Breast epithelium (tissue), 4 donors: Measurements from ENCODE around the gene RMND1. TPM values are rescaled to one million over a fixed set of nuclear protein-coding genes. Genes with fewer than 3 reads are reported as not detected.
A peak's percentile ranks its signal among the peaks of the same experiment; 100 is the strongest.

ENCODE experiments used
- DNase-seq, 2 donors: peaks; one replicate each; pipeline ENCODE4 v3.0.0-alpha.2; 2019; ENCODE audit warnings: low spot score in 2 of 2
- H3K27ac ChIP-seq, 2 donors: fragments of 200-600 bp; sonication (generic) in 1 of 2; one replicate each; pipeline ENCODE4 v1.5.1; 2016 to 2019; ENCODE audit warnings: mild to moderate bottlenecking in 1 of 2
- H3K27me3 ChIP-seq, 2 donors: fragments of 200-600 bp; sonication (generic) in 1 of 2; one replicate each; pipeline versions ENCODE4 v1.5.1 to v1.6.0; 2017 to 2019; ENCODE audit warnings: control low read depth in 1 of 2, mild to moderate bottlenecking in 1 of 2
- H3K36me3 ChIP-seq: fragments of 200-600 bp; one replicate; pipeline ENCODE4 v1.5.1; 2019
- H3K4me1 ChIP-seq, 2 donors: fragments of 200-600 bp; sonication (generic); one replicate each; pipeline ENCODE4 v1.5.1; 2016 to 2019; ENCODE audit warnings: control low read depth in 1 of 2
- H3K4me3 ChIP-seq, 3 donors: fragments of 200-600 bp; sonication (generic); 1 replicate in 2 of 3; 2 replicates in 1 of 3; pipeline ENCODE4 v1.5.1; 2016 to 2019; ENCODE audit warnings: mild to moderate bottlenecking in 3 of 3, moderate library complexity in 2 of 3
- H3K9me3 ChIP-seq, 2 donors: fragments of 200-600 bp; sonication (generic) in 1 of 2; one replicate each; pipeline ENCODE4 v1.5.1; 2016 to 2019; ENCODE audit warnings: control low read depth in 1 of 2
- CTCF ChIP-seq, 3 donors: fragments of 450-650 bp; IDR thresholded peaks; one replicate each; pipeline ENCODE4 v1.5.1; 2016 to 2017; ENCODE audit warnings: antibody characterized with exemption in 3 of 3, mild to moderate bottlenecking in 3 of 3, moderate library complexity in 3 of 3
- POLR2A ChIP-seq: fragments of 450-650 bp; IDR thresholded peaks from one replicate; pipeline ENCODE4 v1.6.1; 2016; ENCODE audit warnings: antibody characterized with exemption, mild to moderate bottlenecking, moderate library complexity
- POLR2AphosphoS5 ChIP-seq, 3 donors: sonication (generic); formaldehyde crosslinking; IDR thresholded peaks; one replicate each; pipeline ENCODE4 v1.6.1; 2017; ENCODE audit warnings: antibody characterized with exemption in 3 of 3
- intact Hi-C: fragments of 100-400 bp; cut with DNase I; formaldehyde crosslinking; loops from one replicate; pipeline ENCODE4 v1.15.1; 2023; ENCODE audit warnings: low total_unique reads
- total RNA-seq, 3 donors: library from RNA; depleted of rRNA; stranded (reverse); fragments of >200 nt; gene quantifications; one replicate each; pipeline ENCODE4 v1.1.0, GENCODE V29; 2016

RMND1 gene
- total RNA-seq, 3 donors from 2014 or later = 25.3 to 34.1 (median 32.1) TPM

- no peak for DNase-seq
- no peaks in the 10 kb centered on the region for H3K4me1 ChIP-seq
- no peaks in the 10 kb centered on the region for H3K36me3 ChIP-seq
- no peaks in the 10 kb centered on the region for H3K27me3 ChIP-seq
- intact Hi-C loops = no loop called here
- H3K4me3 ChIP-seq = no peak overlapping the region
- H3K27ac ChIP-seq = no peak overlapping the region
- H3K9me3 ChIP-seq = no peaks in the 10 kb centered on the region
- TF ChIP-seq POLR2A (no peak), CTCF (IDR thresholded peaks at IDR 0.05) (no peak)
These were observed 49.7 kb downstream of the RMND1 start for GRCh38 chr6:151402228-151402627.

GRCh38 chr6:151400473-151400872 is 51.5 kb downstream of the RMND1 start:
- DNase-seq = no peak
- Histone ChIP-seq H3K9me3 (no peaks in the 10 kb centered on the region), H3K27ac (no peak overlapping the region), H3K27me3 (no peaks in the 10 kb centered on the region), H3K36me3 (no peaks in the 10 kb centered on the region), H3K4me1 (no peaks in the 10 kb centered on the region), H3K4me3 (no peak overlapping the region)
- TF ChIP-seq POLR2A (no peak), CTCF (IDR thresholded peaks at IDR 0.05) (no peak), POLR2AphosphoS5 (IDR thresholded peaks at IDR 0.05) (no peak)
- intact Hi-C loops = no loop called here

GRCh38 chr6:151399679-151400078 is 52.2 kb downstream of the RMND1 start:
- Histone ChIP-seq H3K4me1 (no peaks in the 10 kb centered on the region), H3K27me3 (no peaks in the 10 kb centered on the region), H3K4me3 (no peak overlapping the region), H3K36me3 (no peaks in the 10 kb centered on the region), H3K9me3 (no peaks in the 10 kb centered on the region), H3K27ac (peak overlapping the region; percentile 19 to 20)
- TF ChIP-seq CTCF (IDR thresholded peaks at IDR 0.05) (no peak), POLR2AphosphoS5 (IDR thresholded peaks at IDR 0.05) (no peak), POLR2A (no peak)
- DNase-seq = no peak
- intact Hi-C loops = no loop called here

- DNase-seq = no peak
- no peaks in the 10 kb centered on the region for H3K36me3 ChIP-seq
- H3K9me3 ChIP-seq = no peaks in the 10 kb centered on the region
- intact Hi-C loops = no loop called here
- no peak overlapping the region for H3K27ac ChIP-seq
- TF ChIP-seq POLR2A (no peak), CTCF (IDR thresholded peaks at IDR 0.05) (no peak), POLR2AphosphoS5 (IDR thresholded peaks at IDR 0.05) (no peak)
- H3K27me3 ChIP-seq = no peaks in the 10 kb centered on the region
- H3K4me3 ChIP-seq = no peak overlapping the region
- no peaks in the 10 kb centered on the region for H3K4me1 ChIP-seq
These were observed 58.5 kb downstream of the RMND1 start for GRCh38 chr6:151393410-151393809.

GRCh38 chr6:151392427-151392826 is 59.5 kb downstream of the RMND1 start:
- Histone ChIP-seq H3K27ac (peak overlapping the region; percentile 44 to 100), H3K4me1 (no peaks in the 10 kb centered on the region), H3K4me3 (peak overlapping the region; percentile 89 to 99 (median 98)), H3K9me3 (no peaks in the 10 kb centered on the region), H3K27me3 (no peaks in the 10 kb centered on the region), H3K36me3 (no peaks in the 10 kb centered on the region)
- no peak for TF ChIP-seq POLR2AphosphoS5 (IDR thresholded peaks at IDR 0.05)
- no peak for TF ChIP-seq CTCF (IDR thresholded peaks at IDR 0.05)
- TF ChIP-seq POLR2A = no peak
- intact Hi-C loops = no loop called here
- no peak for DNase-seq
